HG02885 (cell line): Measurements from ENCODE around the gene ACVRL1.

ENCODE experiments used
- ATAC-seq: cut with Tn5 transposase; IDR thresholded peaks from one replicate; pipeline ENCODE4 v1.9.1; 2021; ENCODE audit warnings: mild to moderate bottlenecking; ENCODE audit not compliant: unreplicated experiment, poor library complexity

ACVRL1 gene

DNA sequence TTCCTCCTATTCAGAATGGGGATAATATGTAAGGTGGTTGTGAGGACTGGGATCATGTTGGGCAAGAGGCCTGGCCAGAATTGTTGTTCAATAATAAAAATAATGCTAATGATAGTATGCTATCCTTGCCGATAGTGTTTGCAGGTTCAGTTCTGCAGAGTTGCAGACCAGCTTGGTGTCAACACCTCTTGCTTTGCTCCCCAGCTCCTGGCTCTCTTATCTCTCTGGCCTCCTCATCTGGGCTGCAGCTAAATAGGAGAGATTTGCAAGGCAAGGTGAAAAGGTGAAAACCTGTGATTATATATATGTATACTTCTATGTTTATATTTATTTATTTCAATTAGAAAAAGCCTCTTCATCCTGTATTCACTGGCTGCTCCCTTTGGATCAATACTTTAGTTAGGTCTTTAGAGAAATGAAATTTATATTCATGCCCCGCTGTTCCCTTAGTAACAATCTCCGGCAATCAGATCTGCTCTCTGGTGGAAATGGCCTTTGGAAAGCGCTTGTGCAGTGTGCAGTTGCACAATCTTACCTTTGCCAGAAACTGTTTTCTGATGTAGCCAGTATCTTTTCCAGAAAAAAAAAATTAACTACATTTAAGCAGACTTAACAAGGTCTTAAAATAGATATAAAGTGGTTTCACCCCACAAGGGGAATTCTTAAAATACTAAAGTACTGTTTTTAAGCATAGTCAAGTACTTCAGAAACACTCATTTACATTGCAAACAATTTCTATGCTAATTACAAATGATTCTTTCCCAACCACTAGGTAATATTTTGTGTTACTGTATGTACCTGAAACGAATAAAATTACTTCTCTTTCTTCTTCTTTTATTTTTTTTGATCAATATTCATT is 25.1 kb downstream of the ACVRL1 start:
- no peak for ATAC-seq

DNA sequence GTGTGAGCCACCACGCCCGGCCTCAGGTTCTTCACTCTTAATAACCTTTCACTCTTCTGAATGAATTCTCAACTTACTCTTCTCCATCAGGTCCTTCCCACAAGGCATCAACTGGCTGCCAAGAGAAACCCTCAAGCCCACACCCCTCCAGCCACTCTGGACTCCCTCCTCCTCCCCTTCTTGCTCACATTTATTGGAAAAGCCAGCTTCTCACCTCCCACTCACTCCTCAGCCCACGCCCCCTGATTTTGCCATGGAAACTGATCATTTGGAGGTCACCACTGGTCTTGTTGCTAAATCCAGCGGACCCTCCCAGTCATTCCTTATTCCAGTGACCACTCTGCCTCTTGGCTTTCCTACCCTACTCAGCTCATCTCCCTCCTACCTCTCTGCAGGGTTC is 26.8 kb downstream of the ACVRL1 start:
- ATAC-seq: no peak

DNA sequence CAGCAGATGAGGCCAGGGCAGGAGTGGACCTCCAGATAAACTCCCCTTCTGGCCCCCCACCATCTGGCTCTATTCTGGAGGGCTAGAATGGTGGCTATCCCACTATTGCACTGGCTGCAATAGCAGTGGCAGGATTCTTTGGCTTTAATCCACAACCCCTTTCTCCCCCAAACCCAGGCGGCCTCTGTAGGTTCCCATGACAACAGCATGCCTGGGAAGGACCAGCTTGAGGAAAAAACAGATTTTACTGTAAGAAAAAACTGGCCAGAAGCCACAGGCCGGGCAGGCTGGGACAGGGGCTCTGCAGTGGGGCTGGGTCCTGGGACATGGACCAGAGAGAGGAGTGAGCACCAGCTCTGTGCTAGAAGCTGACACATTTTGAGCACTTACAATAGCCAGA is 30.6 kb downstream of the ACVRL1 start:
- ATAC-seq: no peak

DNA sequence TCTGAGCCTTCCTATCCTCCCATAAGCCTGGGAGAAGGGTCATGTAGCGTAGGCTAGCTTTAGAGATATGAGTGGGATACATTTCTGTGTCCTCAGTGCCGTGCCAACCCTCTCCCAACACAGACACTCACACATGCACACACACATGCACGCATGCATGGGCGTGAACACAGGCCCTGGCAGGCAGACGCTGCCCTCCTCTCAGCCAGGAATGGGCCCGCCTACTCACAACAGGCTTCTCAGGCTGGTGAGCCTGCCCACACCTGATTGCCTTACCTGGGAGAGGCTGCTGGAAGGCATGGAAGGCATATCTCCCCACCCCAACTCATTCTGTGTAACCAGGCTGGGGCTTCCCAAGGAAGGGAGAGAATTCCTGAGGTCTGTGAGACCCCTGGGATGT is 31.4 kb downstream of the ACVRL1 start:
- no peak for ATAC-seq

DNA sequence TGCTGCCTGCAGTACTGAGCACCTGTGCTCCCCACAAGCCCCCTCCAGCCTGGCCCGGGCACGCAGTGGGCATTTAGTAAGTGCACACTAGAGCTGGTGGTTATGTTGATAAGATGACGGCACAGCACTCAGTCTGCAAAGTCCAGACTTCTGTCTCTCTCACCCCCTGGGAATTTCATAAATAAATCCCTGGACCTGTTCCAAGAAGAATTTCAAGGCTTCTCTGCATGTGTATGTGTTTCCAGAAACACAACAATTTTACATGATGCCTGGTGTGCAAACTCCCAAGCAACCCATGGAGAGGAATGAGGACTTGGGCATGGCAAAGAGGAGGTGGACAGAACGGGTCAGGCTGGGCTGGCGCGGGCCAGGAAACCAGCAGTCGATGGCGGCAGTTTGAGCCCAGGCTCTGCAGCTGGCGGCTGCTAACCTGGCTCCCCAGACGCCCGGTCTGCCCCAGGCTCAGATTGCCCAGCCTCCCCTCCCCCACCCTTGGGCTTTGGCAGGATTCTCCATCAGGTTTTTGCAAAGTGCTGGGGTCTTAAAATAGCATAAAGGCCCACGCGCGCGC is 33.8 kb downstream of the ACVRL1 start:
- ATAC-seq: no peak

GRCh38 chr12:51941604-51942003 is 34.3 kb downstream of the ACVRL1 start:
- no peak for ATAC-seq

DNA sequence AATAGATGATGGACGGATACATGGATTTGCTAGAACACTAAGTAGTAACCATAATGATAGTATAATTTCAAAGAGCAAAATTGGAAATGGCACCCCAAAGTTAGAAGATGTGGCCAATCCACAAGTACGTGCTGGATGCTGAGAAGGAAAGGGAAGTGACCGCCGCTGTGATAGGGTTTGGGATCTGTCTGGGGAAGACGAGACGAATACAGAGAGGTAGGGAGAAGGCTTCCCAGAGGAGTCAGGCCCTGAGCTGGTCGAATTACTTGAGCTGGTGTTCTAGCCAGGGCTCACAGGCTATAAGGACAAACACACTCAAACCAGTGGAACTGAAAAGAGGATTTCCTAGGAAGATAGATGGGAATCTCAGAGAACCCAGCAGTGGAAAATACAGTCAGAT is 34.8 kb downstream of the ACVRL1 start:
- no peak for ATAC-seq

DNA sequence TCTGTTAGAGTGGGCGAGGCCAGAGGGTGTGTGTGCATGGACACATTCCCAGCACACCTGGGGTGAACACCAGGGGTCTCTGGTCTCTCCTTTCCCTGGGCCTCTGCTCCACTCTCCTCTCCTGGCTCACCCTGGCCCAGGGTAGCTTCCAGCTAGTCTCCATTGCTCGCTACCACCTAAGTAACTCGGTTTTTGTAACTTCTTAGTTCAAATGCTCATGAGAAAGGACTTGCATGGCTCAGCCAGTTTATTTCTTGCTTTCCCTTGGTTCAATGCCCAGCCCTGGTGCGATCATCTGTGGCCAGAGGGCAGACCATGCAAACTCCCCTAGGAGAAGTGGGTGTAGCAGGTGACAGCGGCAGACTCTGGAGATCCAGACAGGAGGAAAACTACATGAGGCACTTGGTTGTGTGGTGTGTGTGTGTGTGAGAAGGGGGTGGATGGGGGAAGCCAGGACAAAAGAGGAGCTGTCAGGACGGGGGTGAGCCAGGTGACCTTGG is 35.2 kb downstream of the ACVRL1 start:
- no peak for ATAC-seq

DNA sequence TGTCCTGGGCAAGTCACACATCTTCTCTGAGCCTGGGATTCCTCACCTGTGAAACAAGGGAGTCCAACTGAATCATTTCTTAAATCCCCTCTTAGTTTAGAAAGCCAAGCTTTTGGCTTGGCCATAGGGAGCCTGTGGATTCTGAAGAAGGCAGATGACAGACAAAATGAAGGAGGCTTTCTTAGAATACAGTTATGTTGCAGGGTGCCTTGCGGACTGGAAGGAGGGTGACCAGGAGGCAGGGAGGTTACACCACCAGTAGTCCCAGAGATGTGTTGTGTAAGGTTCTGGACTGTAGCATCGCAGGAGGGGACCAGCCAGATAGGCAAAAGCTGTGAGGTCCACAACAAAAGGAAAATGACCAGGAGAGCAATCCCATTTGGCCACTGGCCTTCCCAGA is 36.0 kb downstream of the ACVRL1 start:
- ATAC-seq: no peak

GRCh38 chr12:51944608-51945233 is 37.4 kb downstream of the ACVRL1 start:
- ATAC-seq: no peak

DNA sequence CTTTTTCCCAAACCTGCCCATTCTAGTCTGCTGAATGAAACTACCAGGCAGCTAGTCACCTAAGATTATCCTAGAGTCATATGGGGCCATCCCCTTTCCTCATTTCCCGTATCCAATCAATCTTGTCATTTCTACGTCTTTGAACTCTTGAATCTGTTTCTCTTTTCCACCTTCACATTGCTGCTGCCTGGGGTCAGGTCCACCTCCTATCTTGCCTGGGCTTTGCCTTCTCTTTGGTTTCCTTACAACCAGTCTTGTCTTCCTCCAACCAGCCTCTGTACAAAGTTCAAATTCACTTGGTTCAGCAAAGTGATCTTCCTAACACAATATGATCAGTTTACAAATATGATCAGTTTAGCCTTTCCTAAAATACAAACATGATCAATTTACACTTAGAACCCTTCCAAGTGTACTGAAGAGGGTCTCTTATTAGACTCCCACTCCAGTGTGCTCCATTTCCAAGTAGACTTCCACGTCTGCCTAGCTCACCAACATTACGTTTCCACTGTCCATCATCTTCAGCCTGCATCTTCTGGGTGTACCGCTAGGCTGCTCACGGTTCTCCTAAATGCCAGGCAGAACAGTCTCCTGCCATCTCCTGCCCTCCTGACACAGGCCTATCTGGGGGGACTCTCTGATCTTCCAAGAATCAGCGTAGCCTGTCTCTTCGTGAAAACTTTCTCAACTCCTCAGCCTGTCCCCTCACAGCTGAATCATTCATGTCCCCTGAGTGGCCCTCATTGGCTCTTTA is 40.1 kb downstream of the ACVRL1 start:
- no peak for ATAC-seq

DNA sequence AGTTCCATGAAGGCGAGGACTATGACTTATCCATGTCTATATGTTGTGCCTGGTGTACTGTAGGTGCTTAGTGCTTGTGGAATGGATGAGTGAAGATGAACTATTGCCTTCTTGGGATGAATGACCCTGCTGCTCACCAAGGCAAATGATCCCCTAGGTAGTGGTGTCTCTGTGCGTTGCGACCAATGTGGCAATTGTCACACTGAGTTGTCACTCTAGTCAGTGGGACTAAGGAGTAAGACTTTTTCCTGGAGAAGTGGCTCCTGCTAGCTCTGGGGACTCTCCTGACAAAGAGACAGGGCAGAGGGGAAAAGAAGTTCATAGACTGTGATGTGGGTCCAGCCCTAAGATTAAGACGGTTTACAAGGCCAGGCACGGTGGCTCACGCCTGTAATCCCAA is 40.8 kb downstream of the ACVRL1 start:
- no peak for ATAC-seq

DNA sequence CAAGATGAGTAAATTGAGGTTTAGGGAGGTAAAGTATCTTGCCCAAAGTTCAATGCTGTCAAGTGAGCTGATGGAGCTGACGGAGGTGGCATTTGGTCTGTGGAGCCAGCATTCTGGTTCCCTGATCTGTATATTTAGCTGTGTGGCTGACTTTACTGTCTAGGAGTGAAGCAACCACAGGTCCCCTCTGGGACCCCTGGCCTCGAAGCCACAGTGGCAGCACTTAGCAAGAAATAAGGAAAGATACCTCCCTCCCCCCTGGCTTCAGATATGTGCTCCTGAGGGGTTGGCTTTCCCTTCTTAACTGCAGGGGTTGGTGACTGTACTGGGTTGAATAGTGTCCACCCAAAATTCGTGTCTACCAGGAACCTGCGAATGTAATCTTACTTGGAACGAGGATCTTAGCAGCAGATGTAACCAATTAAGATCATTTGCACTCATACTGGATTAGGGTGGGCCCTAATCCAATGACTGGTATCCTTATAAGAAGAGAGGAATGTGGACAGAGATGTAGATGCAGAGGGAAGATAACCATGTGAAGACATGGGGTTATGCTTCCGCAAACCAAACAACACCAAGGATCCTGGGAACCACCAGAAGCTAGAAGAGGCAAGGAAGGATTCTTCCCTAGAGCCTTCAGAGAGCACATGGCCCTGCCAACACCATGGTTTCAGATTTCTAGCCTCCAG is 42.2 kb downstream of the ACVRL1 start:
- no peak for ATAC-seq

GRCh38 chr12:51950682-51951198 is 43.4 kb downstream of the ACVRL1 start:
- ATAC-seq: no peak

- ATAC-seq: peak; percentile 94
Measured at GRCh38 chr12:51951199-51951842, 44.0 kb downstream of the ACVRL1 start, which contains the start of gene ACVR1B. Gene ACVR1B, plus strand, starts transcription at chr12:51951699. Its CDS starts 45 bp downstream, at chr12:51951744.

DNA sequence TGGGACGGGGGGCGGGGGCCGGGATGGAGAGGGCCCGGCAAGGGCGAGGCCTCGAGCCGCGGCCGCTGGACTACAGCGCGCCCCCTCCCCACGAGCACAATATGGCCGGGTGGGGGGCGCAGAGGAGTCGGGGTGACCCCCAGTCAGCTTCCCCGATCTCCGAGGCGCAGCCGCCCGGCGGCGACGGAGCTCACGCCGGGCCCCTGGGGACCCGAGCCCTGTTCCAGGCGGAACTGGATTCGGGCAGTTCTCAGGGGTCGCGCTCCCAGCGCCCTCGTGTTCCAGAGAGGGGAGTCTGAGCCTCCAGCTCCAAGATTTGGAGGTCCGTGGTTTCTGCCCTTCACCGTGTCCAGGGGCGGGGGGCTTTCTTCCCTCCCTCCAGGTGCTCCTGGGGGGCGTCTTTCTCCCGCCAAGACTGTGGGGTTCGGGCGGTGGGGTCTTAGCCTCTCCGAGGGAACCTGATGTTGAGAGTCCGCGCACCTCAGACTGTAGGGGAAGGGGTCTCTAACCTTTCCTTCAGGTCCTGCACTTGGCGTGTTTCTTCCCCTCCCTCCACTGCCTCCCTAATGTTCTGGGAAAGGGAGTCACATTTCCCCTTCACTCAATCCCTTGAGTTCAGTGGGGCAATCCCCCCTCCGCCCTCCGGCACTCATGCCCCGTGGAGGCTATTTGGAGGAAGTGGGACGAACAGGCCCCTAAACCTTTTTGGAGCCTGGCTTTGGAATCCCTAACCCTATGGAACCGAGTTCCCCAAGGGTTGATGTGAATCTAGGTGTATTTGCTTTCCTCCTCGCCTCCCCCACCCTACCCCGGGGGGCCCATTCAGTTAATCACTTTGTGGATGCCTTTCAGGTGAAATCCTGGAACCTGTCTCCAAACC is 44.8 kb downstream of the ACVRL1 start:
- peak; percentile 14 for ATAC-seq

DNA sequence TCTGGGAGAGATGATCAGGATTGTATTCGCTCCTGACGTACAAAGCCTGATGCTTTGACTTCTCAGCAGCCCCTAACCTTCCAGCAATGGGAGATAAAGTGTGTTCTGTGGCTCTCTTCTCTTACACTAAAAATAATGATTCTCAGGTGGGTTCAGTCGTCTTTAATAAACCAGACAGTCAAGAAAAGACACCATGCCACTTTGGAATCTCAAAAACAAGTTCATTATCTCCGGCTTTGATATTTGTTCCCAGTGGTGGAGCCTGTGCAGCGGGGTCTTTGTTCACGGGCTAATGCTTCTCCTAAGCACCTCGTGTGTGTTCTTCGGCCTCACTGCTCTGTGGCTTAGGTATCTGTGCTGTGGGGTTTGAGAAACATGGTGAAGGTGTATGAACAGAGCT is 45.8 kb downstream of the ACVRL1 start:
- ATAC-seq: no peak

GRCh38 chr12:51953864-51954263 is 46.6 kb downstream of the ACVRL1 start:
- ATAC-seq: no peak
